K562 (cell line): ENCODE measurements around the gene MVB12B. TPM values are rescaled to one million over a fixed set of nuclear protein-coding genes. Genes with fewer than 3 reads are reported as not detected.

ENCODE experiments used
- BRF1 ChIP-seq: IDR thresholded peaks from 3 replicates; pipeline ENCODE4 v1.6.1; 2011; ENCODE audit warnings: borderline replicate concordance, mild to moderate bottlenecking; ENCODE audit not compliant: insufficient read length; ENCODE audit errors: extremely low read depth
- CHD1 ChIP-seq: fragments of 200-600 bp; sonication (generic); IDR thresholded peaks from one replicate; pipeline ENCODE4 v1.6.1; 2012; ENCODE audit warnings: mild to moderate bottlenecking, moderate library complexity, low read length, inconsistent platforms
- FOXJ2 ChIP-seq: fragments of 200-800 bp; sonication (Bioruptor generic); IDR thresholded peaks from 2 replicates; pipeline ENCODE4 v1.6.1; 2016; ENCODE audit warnings: missing genetic modification characterization, missing compliant biosample characterization
- HNRNPK ChIP-seq: fragments of 200-400 bp; formaldehyde crosslinking; IDR thresholded peaks from one replicate; pipeline ENCODE4 v1.6.1; 2018; ENCODE audit warnings: mild to moderate bottlenecking, low read depth, low read length; ENCODE audit not compliant: poor library complexity, severe bottlenecking
- MXI1 ChIP-seq: IDR thresholded peaks from 2 replicates; pipeline ENCODE4 v1.6.1; 2011; ENCODE audit warnings: low read depth, mild to moderate bottlenecking, improper control_type of control experiment, low read length
- NONO ChIP-seq, 2 experiments: fragments of 200-400 bp in 1 of 2; fragments of 450-650 bp in 1 of 2; formaldehyde crosslinking in 1 of 2; IDR thresholded peaks; 2 replicates each; pipeline ENCODE4 v1.6.1; 2017; ENCODE audit warnings: low read depth in 2 of 2, mild to moderate bottlenecking in 2 of 2, moderate library complexity in 2 of 2, low read length in 1 of 2
- POLR3A ChIP-seq: IDR thresholded peaks from 2 replicates; pipeline ENCODE4 v1.6.1; 2011; ENCODE audit warnings: borderline replicate concordance, mild to moderate bottlenecking, moderate library complexity; ENCODE audit not compliant: insufficient read length, insufficient read depth; ENCODE audit errors: extremely low read depth
- PRPF4 ChIP-seq: fragments of 200-400 bp; formaldehyde crosslinking; IDR thresholded peaks from one replicate; pipeline ENCODE4 v1.6.1; 2017; ENCODE audit warnings: low read length, low read depth, mild to moderate bottlenecking; ENCODE audit not compliant: insufficient read depth, poor library complexity, severe bottlenecking
- TBP ChIP-seq: optimal IDR thresholded peaks from 2 replicates; pipeline ENCODE3; 2011; ENCODE audit warnings: low read depth, low read length, improper control_type of control experiment
- ZNF140 ChIP-seq: fragments of 250-450 bp; sonication (Bioruptor Pico); IDR thresholded peaks from 2 replicates; pipeline ENCODE4 v1.8.0; 2021; ENCODE audit warnings: moderate library complexity, mild to moderate bottlenecking, inconsistent platforms
- ZNF217 ChIP-seq: sonication (generic); formaldehyde crosslinking; IDR thresholded peaks from 2 replicates; pipeline ENCODE4 v1.8.0; 2022; ENCODE audit warnings: mild to moderate bottlenecking, missing genetic modification reagents
- ZNF785 ChIP-seq: fragments of 250-450 bp; sonication (Bioruptor Pico); IDR thresholded peaks from 2 replicates; pipeline ENCODE4 v1.4.0; 2020; ENCODE audit warnings: mild to moderate bottlenecking
- polyA plus RNA-seq, 8 experiments: library from polyadenylated mRNA; depleted of rRNA in 4 of 8; stranded (reverse) in 5 of 8; unstranded in 3 of 8; fragments of >200 nt; fragmentation: Nextera tagmentation in 2 of 8; fragmentation: Illumina TruSeq in 1 of 8; extraction: Ambion mirVana in 2 of 8; extraction: Trizol in 1 of 8; gene quantifications; 2 replicates each; pipeline versions ENCODE4 v1.2.1 to v1.2.3, GENCODE V29; 2011 to 2014; ENCODE audit warnings: inconsistent platforms in 1 of 8, missing spikeins in 1 of 8
- total RNA-seq, 7 experiments: library from RNA; depleted of rRNA in 6 of 7; stranded (reverse); fragments of >200 nt in 6 of 7; fragmentation: Illumina TruSeq in 2 of 7; extraction: Trizol in 2 of 7; gene quantifications; 2 replicates each; pipeline versions ENCODE4 v1.2.1 to v1.2.3, GENCODE V29; 2011 to 2021; ENCODE audit warnings: low replicate concordance in 1 of 7
- TF ChIP-seq, protein P1 (sequence below), 2 experiments: fragments of 450-650 bp; formaldehyde crosslinking in 1 of 2; IDR thresholded peaks; 2 replicates each; pipeline versions ENCODE4 v1.4.0 to v1.6.1; 2014 to 2020; ENCODE audit warnings: mild to moderate bottlenecking in 2 of 2, borderline replicate concordance in 1 of 2, low read depth in 1 of 2
- TF ChIP-seq, protein P2 (sequence below), 2 experiments: IDR thresholded peaks; 2 replicates each; pipeline ENCODE4 v1.6.1; 2011; ENCODE audit warnings: borderline replicate concordance in 1 of 2, control low read depth in 1 of 2, low read depth in 1 of 2, low read length in 1 of 2, mild to moderate bottlenecking in 1 of 2, mixed read lengths in 1 of 2, moderate library complexity in 1 of 2; ENCODE audit not compliant: insufficient read depth in 1 of 2, insufficient read length in 1 of 2, poor library complexity in 1 of 2, severe bottlenecking in 1 of 2; ENCODE audit errors: extremely low read depth in 1 of 2
- TF ChIP-seq, protein P3 (sequence below): sonication (generic); formaldehyde crosslinking; IDR thresholded peaks from 2 replicates; pipeline ENCODE4 v1.8.0; 2022; ENCODE audit warnings: missing genetic modification reagents, mild to moderate bottlenecking, borderline replicate concordance

The MVB12B gene
- total and polyA plus RNA-seq, 9 of the 15 experiments (the other 6 are each of a cell fraction or from before 2014, with no cell fraction given): not detected

DNA sequence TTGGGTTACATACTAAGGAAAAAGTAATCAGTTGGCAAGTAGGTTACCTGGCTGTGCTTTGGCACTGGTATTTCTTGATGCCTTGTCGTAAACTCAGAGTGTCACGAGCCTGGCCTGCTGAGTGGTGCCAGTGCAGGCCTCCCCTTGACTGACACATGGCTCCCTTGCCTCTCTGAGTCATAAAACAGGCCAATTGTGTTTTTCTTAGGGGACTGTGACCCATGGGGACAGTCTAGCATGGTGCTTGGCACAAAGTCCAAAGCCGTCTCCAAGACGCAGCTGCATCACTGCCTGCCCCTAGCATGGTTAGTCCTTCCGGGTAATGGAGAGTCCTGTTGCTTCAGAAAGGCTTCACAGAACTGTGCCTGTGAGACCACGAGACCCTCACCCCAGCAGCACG is 132.5 kb downstream of the MVB12B start (continued):
- TF ChIP-seq, protein P1, sequence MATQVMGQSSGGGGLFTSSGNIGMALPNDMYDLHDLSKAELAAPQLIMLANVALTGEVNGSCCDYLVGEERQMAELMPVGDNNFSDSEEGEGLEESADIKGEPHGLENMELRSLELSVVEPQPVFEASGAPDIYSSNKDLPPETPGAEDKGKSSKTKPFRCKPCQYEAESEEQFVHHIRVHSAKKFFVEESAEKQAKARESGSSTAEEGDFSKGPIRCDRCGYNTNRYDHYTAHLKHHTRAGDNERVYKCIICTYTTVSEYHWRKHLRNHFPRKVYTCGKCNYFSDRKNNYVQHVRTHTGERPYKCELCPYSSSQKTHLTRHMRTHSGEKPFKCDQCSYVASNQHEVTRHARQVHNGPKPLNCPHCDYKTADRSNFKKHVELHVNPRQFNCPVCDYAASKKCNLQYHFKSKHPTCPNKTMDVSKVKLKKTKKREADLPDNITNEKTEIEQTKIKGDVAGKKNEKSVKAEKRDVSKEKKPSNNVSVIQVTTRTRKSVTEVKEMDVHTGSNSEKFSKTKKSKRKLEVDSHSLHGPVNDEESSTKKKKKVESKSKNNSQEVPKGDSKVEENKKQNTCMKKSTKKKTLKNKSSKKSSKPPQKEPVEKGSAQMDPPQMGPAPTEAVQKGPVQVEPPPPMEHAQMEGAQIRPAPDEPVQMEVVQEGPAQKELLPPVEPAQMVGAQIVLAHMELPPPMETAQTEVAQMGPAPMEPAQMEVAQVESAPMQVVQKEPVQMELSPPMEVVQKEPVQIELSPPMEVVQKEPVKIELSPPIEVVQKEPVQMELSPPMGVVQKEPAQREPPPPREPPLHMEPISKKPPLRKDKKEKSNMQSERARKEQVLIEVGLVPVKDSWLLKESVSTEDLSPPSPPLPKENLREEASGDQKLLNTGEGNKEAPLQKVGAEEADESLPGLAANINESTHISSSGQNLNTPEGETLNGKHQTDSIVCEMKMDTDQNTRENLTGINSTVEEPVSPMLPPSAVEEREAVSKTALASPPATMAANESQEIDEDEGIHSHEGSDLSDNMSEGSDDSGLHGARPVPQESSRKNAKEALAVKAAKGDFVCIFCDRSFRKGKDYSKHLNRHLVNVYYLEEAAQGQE (IDR thresholded peaks at IDR 0.05; ENCODE audit: borderline replicate concordance): no peak
- TF ChIP-seq, protein P1 (CRISPR knock-in tag; IDR thresholded peaks at IDR 0.05; ENCODE audit: low read depth): no peak
- TF ChIP-seq HNRNPK: no peak
- no peak for TF ChIP-seq BRF1
- TF ChIP-seq, protein P2, sequence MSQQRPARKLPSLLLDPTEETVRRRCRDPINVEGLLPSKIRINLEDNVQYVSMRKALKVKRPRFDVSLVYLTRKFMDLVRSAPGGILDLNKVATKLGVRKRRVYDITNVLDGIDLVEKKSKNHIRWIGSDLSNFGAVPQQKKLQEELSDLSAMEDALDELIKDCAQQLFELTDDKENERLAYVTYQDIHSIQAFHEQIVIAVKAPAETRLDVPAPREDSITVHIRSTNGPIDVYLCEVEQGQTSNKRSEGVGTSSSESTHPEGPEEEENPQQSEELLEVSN (IDR thresholded peaks at IDR 0.05; ENCODE audit: borderline replicate concordance in 1 of 2, extremely low read depth in 1 of 2, insufficient read depth in 1 of 2, insufficient read length in 1 of 2, low read depth in 1 of 2, low read length in 1 of 2, poor library complexity in 1 of 2, severe bottlenecking in 1 of 2): no peak
- TF ChIP-seq ZNF217 (CRISPR knock-in tag): no peak
- no peak for TF ChIP-seq POLR3A
- TF ChIP-seq MXI1: no peak
- no peak for TF ChIP-seq ZNF785 (CRISPR knock-in tag)
- no peak for TF ChIP-seq NONO (IDR thresholded peaks at IDR 0.05; ENCODE audit: low read depth in 2 of 2, low read length in 1 of 2)
- no peak for TF ChIP-seq TBP
- no peak for TF ChIP-seq CHD1
- no peak for TF ChIP-seq FOXJ2 (tag)
- TF ChIP-seq, protein P3, sequence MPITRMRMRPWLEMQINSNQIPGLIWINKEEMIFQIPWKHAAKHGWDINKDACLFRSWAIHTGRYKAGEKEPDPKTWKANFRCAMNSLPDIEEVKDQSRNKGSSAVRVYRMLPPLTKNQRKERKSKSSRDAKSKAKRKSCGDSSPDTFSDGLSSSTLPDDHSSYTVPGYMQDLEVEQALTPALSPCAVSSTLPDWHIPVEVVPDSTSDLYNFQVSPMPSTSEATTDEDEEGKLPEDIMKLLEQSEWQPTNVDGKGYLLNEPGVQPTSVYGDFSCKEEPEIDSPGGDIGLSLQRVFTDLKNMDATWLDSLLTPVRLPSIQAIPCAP (CRISPR knock-in tag): no peak
- TF ChIP-seq PRPF4: no peak
- no peak for TF ChIP-seq ZNF140 (CRISPR knock-in tag)
